ENCODE data around the gene MYO16. TPM values are rescaled to one million over a fixed set of nuclear protein-coding genes. Genes with fewer than 3 reads are reported as not detected.

MYO16 gene
- total RNA-seq, 1 donor from 2014 or later = 0.49 TPM

DNA sequence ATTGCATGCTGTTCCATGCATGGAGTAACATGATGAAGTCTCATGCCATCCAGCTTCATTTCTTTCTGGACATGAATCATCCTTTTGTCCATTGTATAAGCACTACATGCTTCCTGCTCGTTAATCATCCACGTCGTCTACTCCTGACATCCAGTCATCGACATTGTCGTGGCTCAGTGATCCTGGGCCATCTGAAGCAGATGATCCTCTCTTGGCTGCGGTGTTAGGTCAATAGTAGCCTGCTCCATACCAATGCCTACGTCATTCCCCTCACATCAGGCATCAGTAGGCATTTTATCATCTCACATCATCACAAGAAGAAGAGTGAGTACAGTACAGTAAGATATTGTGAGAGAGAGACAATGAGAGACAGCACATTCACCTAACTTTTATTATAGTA, 7.9 kb upstream of the MYO16 start:
- H3K27ac ChIP-seq = no peak overlapping the region
- no peaks in the 10 kb centered on the region for H3K36me3 ChIP-seq
- intact Hi-C loops (cut with DNase I) = no loop called here
- TF ChIP-seq CTCF (IDR thresholded peaks at IDR 0.05) (no peak), POLR2AphosphoS5 (IDR thresholded peaks at IDR 0.05; ENCODE audit: insufficient read depth in 1 of 2, low read depth in 1 of 2) (no peak), POLR2A (IDR thresholded peaks at IDR 0.05) (no peak)
- H3K4me3 ChIP-seq = no peak overlapping the region
- H3K4me1 ChIP-seq = no peaks in the 10 kb centered on the region
- H3K9me3 ChIP-seq = no peaks in the 10 kb centered on the region
- DNase-seq (ENCODE audit: extremely low spot score in 2 of 2) = no peak
- H3K27me3 ChIP-seq = no peaks in the 10 kb centered on the region

DNA sequence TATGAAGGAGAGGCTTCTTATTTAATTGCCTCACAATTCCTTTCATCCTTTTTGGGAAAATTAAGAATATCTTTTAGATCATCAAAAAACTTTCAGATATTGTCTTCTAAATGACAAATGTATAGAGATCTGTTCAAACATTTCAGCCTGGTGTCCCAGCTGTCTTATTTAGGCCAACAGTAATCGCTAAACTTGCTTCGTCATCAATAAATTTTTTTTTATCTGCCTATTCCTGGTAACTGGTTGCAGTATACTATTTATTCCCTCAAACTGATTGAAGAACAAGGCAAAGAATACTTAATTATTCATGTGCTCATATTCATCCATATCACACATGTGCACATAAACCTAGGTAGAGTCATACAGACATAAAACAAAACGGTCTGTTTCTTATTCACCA, 5.3 kb upstream of the MYO16 start:
- Histone ChIP-seq H3K9me3 (no peaks in the 10 kb centered on the region), H3K27ac (no peak overlapping the region), H3K4me3 (no peak overlapping the region), H3K27me3 (no peaks in the 10 kb centered on the region), H3K4me1 (no peaks in the 10 kb centered on the region), H3K36me3 (no peaks in the 10 kb centered on the region)
- intact Hi-C loops (cut with DNase I) = no loop called here
- DNase-seq (ENCODE audit: extremely low spot score in 2 of 2) = no peak
- TF ChIP-seq POLR2A (IDR thresholded peaks at IDR 0.05) (no peak), POLR2AphosphoS5 (IDR thresholded peaks at IDR 0.05; ENCODE audit: insufficient read depth in 1 of 2, low read depth in 1 of 2) (no peak), CTCF (IDR thresholded peaks at IDR 0.05) (no peak)

- H3K4me3 ChIP-seq = no peak overlapping the region
- H3K9me3 ChIP-seq = no peaks in the 10 kb centered on the region
- DNase-seq (ENCODE audit: extremely low spot score in 2 of 2) = no peak
- no peaks in the 10 kb centered on the region for H3K27me3 ChIP-seq
- intact Hi-C loops (cut with DNase I) = no loop called here
- H3K36me3 ChIP-seq = no peaks in the 10 kb centered on the region
- TF ChIP-seq POLR2AphosphoS5 (IDR thresholded peaks at IDR 0.05; ENCODE audit: insufficient read depth in 1 of 2, low read depth in 1 of 2) = no peak
- TF ChIP-seq CTCF (IDR thresholded peaks at IDR 0.05) = no peak
- no peak overlapping the region for H3K27ac ChIP-seq
- no peaks in the 10 kb centered on the region for H3K4me1 ChIP-seq
Observed at GRCh38 chr13:108624979-108625378, 4.4 kb upstream of the MYO16 start.

DNA sequence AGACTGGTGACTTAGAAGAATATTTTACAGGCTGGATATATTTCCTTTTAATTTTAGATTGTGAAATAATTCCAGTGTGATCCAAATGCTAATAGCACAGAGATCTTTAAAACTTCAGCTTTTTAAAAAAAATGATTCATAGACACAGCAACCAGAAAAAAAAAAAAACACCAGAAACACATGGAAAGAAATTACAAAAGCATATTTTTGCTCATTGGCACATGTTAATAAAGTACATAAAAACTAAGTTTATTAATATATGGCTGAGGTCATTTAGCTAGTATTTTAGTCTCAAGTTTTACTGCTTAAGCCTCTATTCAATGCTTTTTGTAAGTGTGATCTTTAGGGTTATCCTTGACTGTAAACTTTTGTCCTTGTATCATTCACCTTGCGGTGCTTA, 577 bp downstream of the MYO16 start:
- H3K27me3 ChIP-seq = no peaks in the 10 kb centered on the region
- DNase-seq (ENCODE audit: extremely low spot score in 2 of 2) = no peak
- no peaks in the 10 kb centered on the region for H3K9me3 ChIP-seq
- no peaks in the 10 kb centered on the region for H3K4me1 ChIP-seq
- H3K4me3 ChIP-seq = no peak overlapping the region
- no peaks in the 10 kb centered on the region for H3K36me3 ChIP-seq
- no peak overlapping the region for H3K27ac ChIP-seq
- intact Hi-C loops (cut with DNase I) = no loop called here
- TF ChIP-seq POLR2AphosphoS5 (IDR thresholded peaks at IDR 0.05; ENCODE audit: insufficient read depth in 1 of 2, low read depth in 1 of 2) (no peak), POLR2A (IDR thresholded peaks at IDR 0.05) (no peak), CTCF (IDR thresholded peaks at IDR 0.05) (no peak)

- Histone ChIP-seq H3K27me3 (no peaks in the 10 kb centered on the region), H3K4me1 (no peaks in the 10 kb centered on the region), H3K4me3 (no peak overlapping the region), H3K27ac (no peak overlapping the region), H3K36me3 (no peaks in the 10 kb centered on the region), H3K9me3 (no peaks in the 10 kb centered on the region)
- no peak for DNase-seq (ENCODE audit: extremely low spot score in 2 of 2)
- no peak for TF ChIP-seq POLR2AphosphoS5 (IDR thresholded peaks at IDR 0.05; ENCODE audit: insufficient read depth in 1 of 2, low read depth in 1 of 2)
- TF ChIP-seq CTCF (IDR thresholded peaks at IDR 0.05) = no peak
- TF ChIP-seq POLR2A (IDR thresholded peaks at IDR 0.05) = no peak
- intact Hi-C loops (cut with DNase I) = no loop called here
Observed at GRCh38 chr13:108632649-108633167, 3.3 kb downstream of the MYO16 start.
